Transverse colon (tissue), 3 donors: ENCODE data around the gene LMAN1.

Experiments used
- CTCF ChIP-seq, 5 experiments: fragments of 200-600 bp in 3 of 5; fragments of 450-650 bp in 2 of 5; sonication (generic) in 3 of 5; IDR thresholded peaks; 1 replicate in 2 of 5; 2 replicates in 3 of 5; pipeline ENCODE4 v1.5.1; 2016 to 2017; ENCODE audit warnings: antibody characterized with exemption in 5 of 5, inconsistent platforms in 3 of 5, mild to moderate bottlenecking in 2 of 5, moderate library complexity in 1 of 5
- EP300 ChIP-seq: sonication (generic); formaldehyde crosslinking; IDR thresholded peaks from one replicate; pipeline ENCODE4 v1.6.1; 2017; ENCODE audit warnings: antibody characterized with exemption, low read depth

- TF ChIP-seq CTCF (IDR thresholded peaks at IDR 0.05) = no peak
- TF ChIP-seq EP300 = no peak
These were observed at the start of gene LMAN1 for GRCh38 chr18:59358712-59359575.
